SU-DHL-6 (cell line): Measurements from ENCODE around the gene SPRY4.
"Not testable (repeated sequence)": the region's sequence is repeated elsewhere in the genome, so short reads cannot be mapped to it uniquely, and the experiment has no call there.

Source experiments
- CTCF ChIP-seq: fragments of 200-600 bp; sonication (generic); IDR thresholded peaks from one replicate; pipeline ENCODE4 v1.5.1; 2017; ENCODE audit warnings: antibody characterized with exemption, mild to moderate bottlenecking, low read length, moderate library complexity; ENCODE audit not compliant: insufficient read depth, poor library complexity, severe bottlenecking
- EZH2phosphoT487 ChIP-seq: fragments of 200-600 bp; sonication (generic), shearing (Covaris generic); conservative IDR thresholded peaks from 2 replicates; pipeline ENCODE4 v1.6.1; 2018; ENCODE audit warnings: mild to moderate bottlenecking, antibody characterized with exemption, low read length, moderate library complexity, mixed read lengths

- not testable (repeated sequence) for TF ChIP-seq CTCF, EZH2phosphoT487
These were observed 27.0 kb downstream of the SPRY4 start for GRCh38 chr5:142297786-142298185.
